OCI-LY3 (cell line): ENCODE measurements around the gene PVALB.

Experiments used
- EZH2phosphoT487 ChIP-seq: fragments of 200-600 bp; shearing (Covaris generic); IDR thresholded peaks from 2 replicates; pipeline ENCODE4 v1.6.1; 2018; ENCODE audit warnings: antibody characterized with exemption, mixed run types, low read depth
- TF ChIP-seq, protein P1 (sequence below): fragments of 200-600, 300-600 bp; sonication (generic); IDR thresholded peaks from 2 replicates; pipeline ENCODE4 v1.5.1; 2014; ENCODE audit warnings: antibody characterized with exemption, low read length, low read depth

DNA sequence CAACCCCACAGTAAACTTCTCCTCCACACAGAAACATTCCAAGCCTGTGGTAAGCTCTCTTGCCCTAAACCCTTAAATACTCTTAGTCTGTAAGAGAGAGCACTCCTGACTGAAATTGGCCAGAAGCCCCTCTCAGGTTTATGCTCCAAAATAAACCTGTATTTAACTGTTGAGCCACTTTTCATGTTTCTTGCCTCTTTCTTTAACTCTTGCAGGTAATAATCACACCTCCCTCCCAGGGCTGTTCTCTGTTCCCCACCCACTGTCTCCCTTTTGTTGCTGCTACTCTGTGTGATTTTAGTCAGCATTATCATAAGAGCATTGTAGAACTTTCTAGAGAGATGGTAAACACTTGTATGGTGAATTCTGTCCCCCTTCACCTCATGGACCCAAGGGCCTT, 38.8 kb downstream of the PVALB start:
- TF ChIP-seq, protein P1, sequence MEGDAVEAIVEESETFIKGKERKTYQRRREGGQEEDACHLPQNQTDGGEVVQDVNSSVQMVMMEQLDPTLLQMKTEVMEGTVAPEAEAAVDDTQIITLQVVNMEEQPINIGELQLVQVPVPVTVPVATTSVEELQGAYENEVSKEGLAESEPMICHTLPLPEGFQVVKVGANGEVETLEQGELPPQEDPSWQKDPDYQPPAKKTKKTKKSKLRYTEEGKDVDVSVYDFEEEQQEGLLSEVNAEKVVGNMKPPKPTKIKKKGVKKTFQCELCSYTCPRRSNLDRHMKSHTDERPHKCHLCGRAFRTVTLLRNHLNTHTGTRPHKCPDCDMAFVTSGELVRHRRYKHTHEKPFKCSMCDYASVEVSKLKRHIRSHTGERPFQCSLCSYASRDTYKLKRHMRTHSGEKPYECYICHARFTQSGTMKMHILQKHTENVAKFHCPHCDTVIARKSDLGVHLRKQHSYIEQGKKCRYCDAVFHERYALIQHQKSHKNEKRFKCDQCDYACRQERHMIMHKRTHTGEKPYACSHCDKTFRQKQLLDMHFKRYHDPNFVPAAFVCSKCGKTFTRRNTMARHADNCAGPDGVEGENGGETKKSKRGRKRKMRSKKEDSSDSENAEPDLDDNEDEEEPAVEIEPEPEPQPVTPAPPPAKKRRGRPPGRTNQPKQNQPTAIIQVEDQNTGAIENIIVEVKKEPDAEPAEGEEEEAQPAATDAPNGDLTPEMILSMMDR = no peak
- TF ChIP-seq EZH2phosphoT487 = no peak
